Measurements from ENCODE around the gene TNF.
"Not testable (repeated sequence)": the region's sequence is repeated elsewhere in the genome, so short reads cannot be mapped to it uniquely, and the experiment has no call there.

The TNF gene

GRCh38 chr6:31582230-31582643 is 6.9 kb downstream of the TNF start, which contains the start of gene LTB:
Gene LTB, minus strand, starts transcription at chr6:31582424. Its CDS starts 7 bp downstream, at chr6:31582417.
- no peak for DNase-seq (ENCODE audit: low read depth)
- H3K4me3 ChIP-seq (ENCODE audit: low read length): peak within 1 kb of the TSS; percentile 86
- TF ChIP-seq CTCF (IDR thresholded peaks at IDR 0.05; ENCODE audit: insufficient read depth, low read depth, low read length, missing control alignments): no peak

GRCh38 chr6:31585491-31585890 is 10.1 kb downstream of the TNF start:
- DNase-seq (ENCODE audit: low read depth): no peak
- H3K4me3 ChIP-seq (ENCODE audit: low read length): no peak overlapping the region
- TF ChIP-seq CTCF (IDR thresholded peaks at IDR 0.05; ENCODE audit: insufficient read depth, low read depth, low read length, missing control alignments): peak; percentile 17

- no peak for TF ChIP-seq CTCF (IDR thresholded peaks at IDR 0.05; ENCODE audit: insufficient read depth, low read depth, low read length, missing control alignments)
- DNase-seq (ENCODE audit: low read depth): no peak
- H3K4me3 ChIP-seq (ENCODE audit: low read length): no peak within 1 kb of the TSS
Observed at GRCh38 chr6:31586008-31586407, 10.6 kb downstream of the TNF start, which contains the start of gene LST1. Gene LST1, plus strand, starts transcription at chr6:31586277. Its CDS starts 1,023 bp downstream, at chr6:31587300.

GRCh38 chr6:31586599-31587281 is 11.4 kb downstream of the TNF start:
- no peak for TF ChIP-seq CTCF (IDR thresholded peaks at IDR 0.05; ENCODE audit: insufficient read depth, low read depth, low read length, missing control alignments)
- DNase-seq (ENCODE audit: low read depth): no peak
- H3K4me3 ChIP-seq (ENCODE audit: low read length): no peak overlapping the region

- no peak for DNase-seq (ENCODE audit: low read depth)
- H3K4me3 ChIP-seq (ENCODE audit: low read length): no peak overlapping the region
- no peak for TF ChIP-seq CTCF (IDR thresholded peaks at IDR 0.05; ENCODE audit: insufficient read depth, low read depth, low read length, missing control alignments)
Observed at GRCh38 chr6:31587791-31588777, 12.7 kb downstream of the TNF start.

- H3K4me3 ChIP-seq (ENCODE audit: low read length): no peak overlapping the region
- no peak for DNase-seq (ENCODE audit: low read depth)
Observed at GRCh38 chr6:31588871-31589650, 13.7 kb downstream of the TNF start.

GRCh38 chr6:31590691-31591090 is 15.3 kb downstream of the TNF start:
- not testable (repeated sequence) for H3K4me3 ChIP-seq (ENCODE audit: low read length); DNase-seq (ENCODE audit: low read depth)

More at GRCh38 chr6:31588871-31589650, 13.7 kb downstream of the TNF start:
- TF ChIP-seq CTCF (IDR thresholded peaks at IDR 0.05; ENCODE audit: insufficient read depth, low read depth, low read length, missing control alignments): no peak

Data from epithelial cell of esophagus (primary cell).